GM21515 (cell line): ENCODE results near the gene NAA25.
A peak's percentile ranks its signal among the peaks of the same experiment; 100 is the strongest.
"Not testable (repeated sequence)": the region's sequence is repeated elsewhere in the genome, so short reads cannot be mapped to it uniquely, and the experiment has no call there.

Source experiments
- ATAC-seq: cut with Tn5 transposase; IDR thresholded peaks from one replicate; pipeline ENCODE4 v1.9.1; 2021; ENCODE audit not compliant: unreplicated experiment

The NAA25 gene

DNA sequence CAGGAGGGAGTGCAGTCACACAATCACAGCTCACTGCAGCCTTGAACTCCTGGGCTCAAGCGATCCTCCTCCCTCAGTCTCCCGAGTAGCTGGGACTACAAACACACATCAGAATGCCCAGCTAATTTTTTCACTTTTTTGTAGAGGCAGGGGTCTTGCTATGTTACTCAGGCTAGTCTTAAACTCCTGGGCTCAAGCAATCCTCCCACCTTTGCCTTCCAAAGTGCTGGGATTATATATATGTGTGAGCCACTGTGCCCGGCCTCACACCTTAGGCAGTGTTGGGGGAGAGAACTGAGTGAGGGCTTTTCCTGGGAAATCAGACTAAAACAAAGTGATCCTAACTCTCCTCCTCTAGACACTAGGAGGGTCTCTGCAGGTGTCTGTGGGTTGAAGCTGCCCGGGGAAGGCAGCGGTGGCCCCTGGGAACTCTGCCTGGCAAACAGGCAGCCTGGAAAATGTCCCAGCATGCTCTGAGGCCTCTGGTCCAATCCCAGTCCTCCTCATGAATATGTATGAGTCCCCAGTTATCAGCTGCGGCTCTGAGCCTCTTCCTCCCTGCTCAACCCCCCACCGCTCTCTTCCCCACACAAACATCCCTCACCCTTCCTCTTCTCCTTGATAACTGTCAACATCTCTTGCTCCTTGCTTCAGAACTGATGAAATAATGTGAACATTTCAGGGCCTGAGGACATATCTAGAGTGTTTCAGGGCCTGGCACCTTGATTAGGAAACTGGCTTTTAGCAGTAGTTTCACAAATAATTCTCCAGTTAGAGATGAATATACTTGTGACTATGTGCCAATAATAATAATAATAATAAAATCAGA, 7.9 kb upstream of the NAA25 start:
- ATAC-seq, result no peak

- ATAC-seq, result no peak
Measured at GRCh38 chr12:112115259-112116045, 6.9 kb upstream of the NAA25 start.

DNA sequence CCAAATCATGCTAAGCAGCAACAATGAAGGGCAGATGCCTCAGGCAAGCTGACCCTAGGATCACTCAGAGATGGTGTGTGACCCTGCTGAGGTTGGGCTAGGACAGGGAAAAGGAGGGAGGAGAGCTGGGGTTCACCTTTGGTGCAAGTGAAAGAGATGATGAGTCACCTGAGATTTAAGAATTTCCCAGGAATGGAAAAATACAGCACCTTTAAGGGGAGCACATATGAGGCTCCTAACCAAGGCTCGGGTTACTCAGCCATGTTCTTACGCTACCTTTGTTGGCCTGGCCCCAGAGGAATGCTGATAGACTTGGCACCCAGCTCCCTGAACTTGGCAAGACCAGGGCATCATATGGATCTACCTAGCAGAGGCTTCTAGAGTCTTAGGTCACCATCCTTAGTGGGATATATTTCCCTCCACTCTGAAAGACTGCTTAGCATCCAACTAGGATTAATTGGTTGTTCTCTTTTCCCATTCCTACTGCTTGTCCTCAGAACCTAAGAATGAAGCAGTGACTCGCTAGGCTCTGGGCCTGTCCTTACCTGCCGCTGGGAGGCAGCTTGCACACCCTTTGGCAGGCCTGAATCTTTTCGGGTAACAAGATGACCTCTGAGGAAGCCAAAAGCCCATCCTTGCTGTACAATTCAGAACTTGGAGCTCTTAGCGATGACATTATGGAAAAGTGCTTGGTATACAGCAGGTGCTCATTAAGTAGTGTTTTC, 4.0 kb upstream of the NAA25 start:
- ATAC-seq, result no peak

- ATAC-seq, result no peak
Measured at GRCh38 chr12:112111931-112112330, 3.3 kb upstream of the NAA25 start.

GRCh38 chr12:112110787-112111662, 2.4 kb upstream of the NAA25 start:
- not testable (repeated sequence) for ATAC-seq

DNA sequence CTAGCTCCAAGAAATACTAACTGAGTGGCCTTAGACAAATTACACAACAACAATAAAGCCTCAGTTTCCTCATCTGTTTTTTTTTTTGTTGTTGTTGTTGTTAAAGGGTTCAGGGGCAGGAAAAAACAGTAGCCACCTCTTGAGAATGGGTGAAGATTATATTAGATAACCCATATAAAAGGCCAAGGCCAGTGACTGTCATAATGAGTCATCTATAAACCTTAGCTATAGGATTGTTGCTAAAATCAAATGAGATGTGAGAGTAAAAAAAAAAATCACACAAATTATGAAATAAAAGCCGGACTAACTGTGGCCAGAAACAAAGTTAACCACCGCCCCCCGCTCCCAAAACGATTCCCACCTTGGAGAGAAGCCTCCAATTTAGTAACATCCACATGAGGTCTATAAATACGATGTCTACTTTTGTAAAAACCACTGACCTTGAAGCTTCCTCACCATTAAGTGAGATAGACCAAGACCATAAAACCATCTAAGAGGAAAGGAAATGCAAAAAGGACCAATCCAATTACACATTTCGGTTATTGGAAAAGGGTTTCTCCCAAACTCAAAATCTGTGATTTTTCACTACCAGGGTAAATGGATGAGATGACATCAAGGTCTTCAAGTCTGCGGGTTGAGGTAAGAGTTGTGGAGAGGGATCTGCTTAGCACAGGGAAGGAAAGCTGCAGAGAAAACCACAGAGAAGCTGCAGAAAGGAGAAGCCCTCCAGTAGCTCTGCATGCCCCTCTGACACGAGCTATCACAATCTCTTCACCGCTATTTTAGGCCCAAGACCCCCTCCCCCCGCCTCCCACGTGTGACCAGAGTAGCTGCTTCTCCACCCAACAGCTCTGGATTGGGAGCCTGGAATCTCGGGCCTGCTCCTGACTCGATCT, 1.0 kb downstream of the NAA25 start:
- ATAC-seq, result peak; percentile 13

DNA sequence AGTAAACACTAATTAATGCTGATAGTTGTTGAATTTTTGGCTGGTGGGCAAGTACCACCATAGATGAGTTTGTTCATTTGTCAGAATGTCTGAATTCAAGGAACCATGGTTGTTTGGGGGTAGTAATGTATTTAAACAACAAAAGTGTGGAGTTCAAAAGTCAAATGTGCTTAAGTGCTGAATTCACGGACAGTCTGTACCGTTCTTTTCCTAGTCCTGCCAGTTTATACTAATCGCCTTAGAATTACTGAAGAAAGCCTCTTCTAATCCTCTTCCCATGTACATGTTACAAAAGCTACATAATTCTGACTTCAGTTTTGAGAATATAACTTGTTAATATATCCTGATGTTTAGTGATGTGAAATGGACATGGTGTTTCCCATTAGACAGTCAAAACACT, 2.7 kb downstream of the NAA25 start:
- ATAC-seq, result no peak

DNA sequence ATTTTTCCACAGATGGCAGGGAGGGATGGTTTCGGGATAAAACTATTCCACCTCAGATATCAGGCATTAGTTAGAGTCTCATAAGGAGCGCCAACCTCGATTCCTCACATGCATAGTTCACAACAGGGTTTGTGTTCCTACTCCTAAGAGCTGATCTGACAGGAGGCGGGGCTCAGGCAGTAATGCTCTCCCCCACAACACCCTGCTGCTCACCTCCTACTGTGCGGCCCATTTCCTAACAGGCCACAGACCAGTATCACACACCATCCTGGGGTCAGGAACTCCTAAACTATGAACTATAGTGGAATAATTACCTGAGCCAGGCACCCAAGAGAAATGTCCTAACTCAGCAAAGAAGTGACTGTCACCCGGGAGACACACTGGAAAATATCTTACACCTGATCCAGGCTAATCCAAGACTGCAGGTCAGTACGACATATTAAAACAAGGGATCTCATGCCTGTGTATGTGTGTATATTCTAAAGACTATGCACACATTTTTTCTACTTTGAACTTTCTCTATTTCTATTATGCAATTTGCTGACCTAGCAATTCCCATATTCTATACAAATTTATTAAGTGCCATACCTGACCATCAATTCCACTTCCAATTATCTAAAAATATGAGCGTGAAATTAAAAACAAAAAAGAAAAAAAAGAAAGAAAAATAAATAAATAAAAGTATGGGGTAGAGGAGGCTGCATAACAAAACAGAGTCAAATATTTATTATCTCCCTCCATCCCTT, 4.7 kb downstream of the NAA25 start:
- ATAC-seq, result no peak

GRCh38 chr12:112102746-112103145, 5.8 kb downstream of the NAA25 start:
- ATAC-seq, result not testable (repeated sequence)

- ATAC-seq, result no peak
Measured at GRCh38 chr12:112102127-112102526, 6.5 kb downstream of the NAA25 start.

DNA sequence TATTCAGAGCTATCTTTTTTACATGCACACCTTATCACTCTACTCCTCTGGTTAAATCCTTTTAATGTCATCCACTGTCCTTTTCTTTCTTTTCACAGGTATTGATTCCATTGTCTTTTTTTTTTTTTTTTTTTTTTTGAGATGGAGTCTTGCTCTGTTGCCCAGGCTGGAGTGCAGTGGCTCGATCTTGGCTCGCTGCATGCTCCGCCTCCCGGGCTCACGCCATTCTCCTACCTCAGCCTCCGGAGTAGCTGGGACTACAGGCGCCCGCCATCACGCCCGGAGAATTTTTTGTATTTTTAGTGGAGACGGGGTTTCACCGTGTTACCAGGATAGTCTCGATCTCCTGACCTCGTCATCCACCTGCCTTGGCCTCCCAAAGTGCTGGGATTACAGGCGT, 8.1 kb downstream of the NAA25 start:
- not testable (repeated sequence) for ATAC-seq

DNA sequence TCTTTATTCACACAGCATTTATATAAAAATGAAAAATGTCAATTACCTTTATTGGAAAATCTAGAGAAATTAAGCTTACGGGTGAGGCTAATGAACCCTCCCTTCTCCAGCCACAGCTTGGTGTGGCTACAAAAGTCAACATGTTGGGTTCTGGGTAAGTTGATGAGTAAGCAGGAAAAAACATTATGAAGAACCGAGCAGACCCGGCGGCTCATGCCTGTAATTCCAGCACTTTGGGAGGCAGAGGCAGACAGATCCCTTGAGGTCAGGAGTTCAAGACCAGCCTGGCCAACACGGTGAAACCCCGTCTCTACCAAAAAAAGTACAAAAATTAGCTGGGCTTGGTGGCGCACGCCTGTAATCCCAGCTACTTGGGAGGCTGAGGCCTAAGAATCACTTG, 10.9 kb downstream of the NAA25 start:
- no peak for ATAC-seq

- no peak for ATAC-seq
Measured at GRCh38 chr12:112096667-112097066, 11.9 kb downstream of the NAA25 start.

GRCh38 chr12:112096070-112096469, 12.5 kb downstream of the NAA25 start:
- ATAC-seq, result no peak

- no peak for ATAC-seq
Measured at GRCh38 chr12:112091563-112091962, 17.0 kb downstream of the NAA25 start.

- ATAC-seq, result no peak
Measured at GRCh38 chr12:112087851-112088250, 20.7 kb downstream of the NAA25 start.

- no peak for ATAC-seq
Measured at GRCh38 chr12:112087055-112087850, 21.3 kb downstream of the NAA25 start.

- ATAC-seq, result no peak
Measured at GRCh38 chr12:112066566-112066965, 42.0 kb downstream of the NAA25 start.
